Adipose tissue (tissue), 3 donors: Measurements from ENCODE around the gene CTNNBL1. TPM values are rescaled to one million over a fixed set of nuclear protein-coding genes. Genes with fewer than 3 reads are reported as not detected.

Source experiments
- H3K27ac ChIP-seq: one replicate; pipeline ENCODE4 v1.5.1; 2013; ENCODE audit warnings: low read depth, low read length
- WGBS, 3 donors: extraction: QIAGEN DNeasy Blood & Tissue Kit; methylation state at CpG; one replicate each; pipeline ENCODE4 v1.1.7; 2013; 5-methylcytosine and 5-hydroxymethylcytosine counted together
- polyA plus RNA-seq, 3 donors: library from polyadenylated mRNA; stranded (reverse); fragments of 200-250 nt; gene quantifications; one replicate each; pipeline ENCODE4 v1.2.3, GENCODE V29; 2013
- donor health status: healthy with polysubstance abuse.
- donor health status: Bipolar disorder and iron deficiency.
- donor health status: healthy.

Gene CTNNBL1
- polyA plus RNA-seq, 3 donors: 19.5 to 54.3 (median 30.1) TPM

GRCh38 chr20:37728635-37728983 is 34.8 kb downstream of the CTNNBL1 start:
- WGBS, 3 donors: 81 to 90% (median 86%) methylated on average over 2 of the region's 2 CpGs
- no peak overlapping the region for H3K27ac ChIP-seq

GRCh38 chr20:37729452-37729851 is 35.6 kb downstream of the CTNNBL1 start:
- no peak overlapping the region for H3K27ac ChIP-seq
- WGBS, 3 donors: 66 to 85% (median 78%) methylated on average over 4 of the region's 4 CpGs

DNA sequence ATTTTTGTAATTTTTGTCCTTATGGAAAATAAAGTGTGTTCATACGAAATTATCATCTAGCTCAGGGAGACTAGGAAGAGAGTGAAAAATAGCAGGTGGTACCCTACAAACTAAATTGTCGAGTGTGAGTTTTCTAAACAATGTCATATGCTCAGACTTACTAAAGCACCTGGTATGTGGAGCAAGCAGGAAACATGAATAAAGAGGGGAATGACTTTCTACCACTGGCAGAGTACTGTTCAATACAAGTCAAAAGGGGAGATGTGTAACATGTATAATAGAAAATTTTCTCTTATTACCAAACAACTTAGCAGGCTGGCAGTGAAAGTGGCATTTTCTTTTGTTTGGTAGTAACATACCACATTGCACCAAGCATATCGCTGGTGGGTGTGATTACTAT is 36.1 kb downstream of the CTNNBL1 start:
- no peak overlapping the region for H3K27ac ChIP-seq
- 77 to 87% (median 85%) methylated on average over 3 of the region's 3 CpGs for WGBS, 3 donors

- H3K27ac ChIP-seq: no peak overlapping the region
Observed at GRCh38 chr20:37733416-37733815, 39.6 kb downstream of the CTNNBL1 start.

GRCh38 chr20:37734228-37734985 is 40.6 kb downstream of the CTNNBL1 start:
- no peak overlapping the region for H3K27ac ChIP-seq
- 73 to 79% (median 75%) methylated on average over 8 of the region's 8 CpGs for WGBS, 3 donors

More at GRCh38 chr20:37733416-37733815, 39.6 kb downstream of the CTNNBL1 start:
- WGBS, 3 donors: 79 to 89% (median 84%) methylated on average over 4 of the region's 4 CpGs

DNA sequence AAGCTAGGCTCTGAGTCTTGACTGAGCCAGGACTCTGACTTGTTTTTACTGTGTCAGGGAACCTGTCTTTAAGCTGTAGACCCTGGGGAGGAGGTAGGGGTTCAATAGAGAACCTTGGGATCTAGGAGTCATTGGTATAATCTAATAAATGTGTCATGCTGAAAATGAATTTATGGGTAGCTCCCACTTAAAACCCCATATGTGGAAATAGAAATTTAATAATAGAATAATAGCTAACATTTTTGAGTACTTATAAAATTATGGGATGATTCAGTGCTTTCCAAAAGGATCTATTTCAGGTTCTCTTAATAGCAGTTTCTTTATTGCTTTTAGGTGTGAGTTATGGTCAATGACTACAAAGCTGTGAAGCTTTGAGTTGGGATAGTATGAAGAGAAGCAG is 41.7 kb downstream of the CTNNBL1 start:
- H3K27ac ChIP-seq: no peak overlapping the region

DNA sequence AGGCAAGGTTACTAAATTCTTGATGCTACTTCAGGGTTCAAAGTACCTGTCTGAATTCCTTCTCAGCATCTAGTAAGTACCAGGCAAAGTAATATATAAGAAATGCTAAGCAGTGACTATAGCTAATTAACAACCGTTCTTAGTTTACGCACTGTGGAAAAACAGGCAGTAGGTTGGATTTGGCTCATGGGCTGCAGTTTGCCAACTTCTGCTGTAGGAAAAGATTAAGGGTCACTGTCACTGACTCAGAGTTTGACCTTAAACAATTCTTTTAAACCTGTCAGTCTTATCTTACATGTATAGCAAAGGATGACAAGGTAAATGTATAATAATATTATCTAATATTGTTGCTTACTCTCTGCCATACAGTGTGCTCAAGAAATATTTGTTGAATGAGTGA is 42.3 kb downstream of the CTNNBL1 start:
- WGBS, 3 donors: 35 to 98% (median 98%) methylated on average over 2 of the region's 2 CpGs
- H3K27ac ChIP-seq: no peak overlapping the region

- 86 to 96% (median 91%) methylated on average over 5 of the region's 5 CpGs for WGBS, 3 donors
Observed at GRCh38 chr20:37737826-37738420, 44.1 kb downstream of the CTNNBL1 start.

GRCh38 chr20:37741055-37741454 is 47.2 kb downstream of the CTNNBL1 start:
- H3K27ac ChIP-seq: no peak overlapping the region

More at GRCh38 chr20:37737826-37738420, 44.1 kb downstream of the CTNNBL1 start:
- no peak overlapping the region for H3K27ac ChIP-seq

GRCh38 chr20:37741570-37741969 is 47.7 kb downstream of the CTNNBL1 start:
- 44 to 73% (median 64%) methylated on average over 1 of the region's 1 CpG for WGBS, 3 donors
- H3K27ac ChIP-seq: no peak overlapping the region

More at GRCh38 chr20:37741055-37741454, 47.2 kb downstream of the CTNNBL1 start:
- WGBS, 3 donors: 79 to 94% (median 87%) methylated on average over 3 of the region's 3 CpGs

GRCh38 chr20:37742131-37742530 is 48.3 kb downstream of the CTNNBL1 start:
- H3K27ac ChIP-seq: no peak overlapping the region
- 94 to 99% (median 98%) methylated on average over 2 of the region's 2 CpGs for WGBS, 3 donors

GRCh38 chr20:37744347-37744746 is 50.5 kb downstream of the CTNNBL1 start:
- H3K27ac ChIP-seq: no peak overlapping the region
- WGBS, 3 donors: 86 to 91% (median 89%) methylated on average over 2 of the region's 2 CpGs

- WGBS, 3 donors: 64 to 80% (median 80%) methylated on average over 3 of the region's 3 CpGs
- no peak overlapping the region for H3K27ac ChIP-seq
Observed at GRCh38 chr20:37745553-37745952, 51.7 kb downstream of the CTNNBL1 start.

GRCh38 chr20:37748015-37748414 is 54.2 kb downstream of the CTNNBL1 start:
- 94 to 100% (median 94%) methylated on average over 1 of the region's 1 CpG for WGBS, 3 donors
- H3K27ac ChIP-seq: no peak overlapping the region

- no peak overlapping the region for H3K27ac ChIP-seq
- 65 to 94% (median 72%) methylated on average over 4 of the region's 4 CpGs for WGBS, 3 donors
Observed at GRCh38 chr20:37749218-37749617, 55.4 kb downstream of the CTNNBL1 start.

DNA sequence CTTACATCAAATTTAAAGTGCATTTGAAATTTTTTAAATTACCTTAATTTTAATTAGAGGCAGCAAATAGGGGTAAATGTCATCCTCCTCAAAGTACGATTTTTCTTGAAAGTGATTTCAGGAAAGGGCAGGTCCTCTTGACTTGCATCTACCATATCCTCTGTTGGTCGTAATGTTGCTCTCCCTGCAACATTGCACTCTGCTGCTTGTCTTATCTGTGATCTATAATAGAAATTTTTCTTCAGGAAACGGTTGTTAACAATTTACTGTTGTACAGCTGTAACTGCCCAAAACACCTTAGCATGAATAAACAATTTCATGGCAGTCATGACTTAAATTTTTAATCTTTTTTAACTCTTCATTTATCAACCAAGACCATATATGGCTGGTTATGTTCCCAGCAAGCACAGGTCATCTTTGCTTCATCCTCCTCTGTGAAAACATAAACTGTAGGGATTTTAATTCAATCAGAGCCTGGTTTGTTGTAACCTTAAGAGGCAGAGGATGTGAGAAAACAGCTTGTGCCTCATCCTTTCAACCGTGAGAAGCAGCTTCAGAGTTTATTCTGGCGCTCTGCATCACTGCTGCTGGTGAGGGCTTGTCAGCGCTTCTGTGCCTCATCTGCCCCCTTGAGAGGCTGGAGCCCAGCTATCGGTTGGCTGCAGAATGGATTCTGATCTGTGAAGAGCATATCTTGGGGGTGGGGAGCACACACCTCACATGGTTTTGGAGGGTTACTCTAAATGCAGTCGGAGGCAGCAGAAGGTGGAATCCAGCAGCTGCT is 56.0 kb downstream of the CTNNBL1 start:
- no peak overlapping the region for H3K27ac ChIP-seq
- WGBS, 3 donors: 80 to 86% (median 81%) methylated on average over 8 of the region's 8 CpGs

- WGBS, 3 donors: 72 to 89% (median 79%) methylated on average over 3 of the region's 3 CpGs
- no peak overlapping the region for H3K27ac ChIP-seq
Observed at GRCh38 chr20:37755665-37756064, 61.8 kb downstream of the CTNNBL1 start.

DNA sequence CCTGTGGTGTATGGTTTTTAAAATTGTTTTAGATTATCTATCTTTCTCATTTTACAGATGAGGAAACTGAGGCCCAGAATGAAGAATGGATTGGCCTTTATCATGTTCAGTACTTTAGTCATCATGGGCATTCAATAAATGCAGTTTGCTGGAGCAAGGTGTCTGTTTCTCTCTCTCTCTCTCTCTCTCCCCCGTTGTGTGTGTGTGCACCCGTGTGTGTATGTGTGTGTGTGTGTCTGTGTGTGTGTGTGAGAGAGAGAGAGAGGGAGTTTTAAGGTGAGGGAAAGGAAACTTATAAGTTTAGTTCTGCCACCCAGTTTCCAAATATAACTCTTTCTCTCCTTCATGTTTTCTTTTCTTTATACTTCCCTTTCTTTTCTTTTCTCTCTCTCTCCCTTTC is 62.4 kb downstream of the CTNNBL1 start:
- 74 to 85% (median 75%) methylated on average over 2 of the region's 2 CpGs for WGBS, 3 donors
- no peak overlapping the region for H3K27ac ChIP-seq

GRCh38 chr20:37757550-37757949 is 63.7 kb downstream of the CTNNBL1 start:
- 84 to 91% (median 90%) methylated on average over 6 of the region's 6 CpGs for WGBS, 3 donors
- no peak overlapping the region for H3K27ac ChIP-seq
